CD14-positive monocyte (primary cell): ENCODE results near the gene CCN5. TPM values are rescaled to one million over a fixed set of nuclear protein-coding genes. Genes with fewer than 3 reads are reported as not detected.

Source experiments
- DNase-seq, 3 donors: peaks; one replicate each; pipeline ENCODE4 v3.0.0-alpha.2; 2011 to 2022
- H2AFZ ChIP-seq: 2 replicates; pipeline ENCODE4 v1.6.0; 2012; ENCODE audit warnings: mild to moderate bottlenecking, low read depth, low read length, inconsistent platforms; ENCODE audit not compliant: insufficient read depth, poor library complexity, severe bottlenecking
- H3K27ac ChIP-seq, 2 donors: 1 replicate in 1 of 2; 2 replicates in 1 of 2; pipeline ENCODE4 v1.5.1; 2012 to 2013; ENCODE audit warnings: low read length in 2 of 2, control low read depth in 1 of 2, inconsistent platforms in 1 of 2, low read depth in 1 of 2, mild to moderate bottlenecking in 1 of 2
- H3K27me3 ChIP-seq, 2 donors: one replicate each; pipeline versions ENCODE4 v1.6.0 to v1.6.1; 2011 to 2013; ENCODE audit warnings: low read length in 2 of 2; ENCODE audit not compliant: control insufficient read depth in 2 of 2, insufficient read depth in 2 of 2
- H3K36me3 ChIP-seq, 2 donors: replicated peaks in 1 of 2; 1 replicate in 1 of 2; 2 replicates in 1 of 2; pipeline versions ENCODE4 v1.5.1 to v1.6.1; 2012 to 2013; ENCODE audit warnings: low read length in 2 of 2, control low read depth in 1 of 2, inconsistent platforms in 1 of 2, mild to moderate bottlenecking in 1 of 2; ENCODE audit not compliant: insufficient read depth in 2 of 2, control insufficient read depth in 1 of 2
- H3K4me1 ChIP-seq, 2 donors: 1 replicate in 1 of 2; 2 replicates in 1 of 2; pipeline versions ENCODE4 v1.5.1 to v1.6.1; 2012 to 2013; ENCODE audit warnings: low read length in 2 of 2, control low read depth in 1 of 2, inconsistent platforms in 1 of 2, mild to moderate bottlenecking in 1 of 2, moderate library complexity in 1 of 2; ENCODE audit not compliant: insufficient read depth in 2 of 2, control insufficient read depth in 1 of 2
- H3K4me2 ChIP-seq: replicated peaks from 2 replicates; pipeline ENCODE3; 2012; ENCODE audit warnings: low read length, moderate library complexity, mild to moderate bottlenecking; ENCODE audit not compliant: poor library complexity, severe bottlenecking; ENCODE audit errors: extremely low read depth
- H3K4me3 ChIP-seq, 3 experiments: fragments of 200-600 bp in 1 of 3; sonication (generic) in 1 of 3; replicated peaks in 1 of 3; 1 replicate in 2 of 3; 2 replicates in 1 of 3; pipeline ENCODE4 v1.5.1; 2011 to 2013; ENCODE audit warnings: low read length in 3 of 3, mild to moderate bottlenecking in 3 of 3, control low read depth in 2 of 3, low read depth in 2 of 3, inconsistent platforms in 1 of 3, moderate library complexity in 1 of 3
- H3K79me2 ChIP-seq: 2 replicates; pipeline ENCODE4 v1.6.0; 2012; ENCODE audit warnings: mild to moderate bottlenecking, control low read depth, inconsistent platforms, low read length, moderate library complexity; ENCODE audit not compliant: insufficient read depth
- H3K9ac ChIP-seq: 2 replicates; pipeline ENCODE4 v1.6.0; 2017; ENCODE audit warnings: low read length, mild to moderate bottlenecking; ENCODE audit not compliant: insufficient read depth, poor library complexity, severe bottlenecking
- H3K9me3 ChIP-seq, 2 donors: replicated peaks in 1 of 2; 1 replicate in 1 of 2; 2 replicates in 1 of 2; pipeline versions ENCODE4 v1.5.1 to v1.6.1; 2012 to 2013; ENCODE audit warnings: low read length in 2 of 2, control low read depth in 1 of 2; ENCODE audit not compliant: control insufficient read depth in 1 of 2, insufficient read depth in 1 of 2
- H4K20me1 ChIP-seq: 2 replicates; pipeline ENCODE4 v1.6.0; 2012; ENCODE audit warnings: mild to moderate bottlenecking, low read length, control low read depth, moderate library complexity; ENCODE audit not compliant: insufficient read depth
- H3K27ac Mint-ChIP-seq, 7 donors: one replicate each; pipeline ENCODE4 v1.8.0; 2020; ENCODE audit warnings: mild to moderate bottlenecking in 7 of 7, mixed read lengths in 7 of 7, moderate library complexity in 6 of 7, inconsistent platforms in 2 of 7
- H3K27me3 Mint-ChIP-seq, 3 donors: one replicate each; pipeline ENCODE4 v1.8.0; 2021 to 2022; ENCODE audit warnings: low read depth in 3 of 3, mild to moderate bottlenecking in 3 of 3, mixed read lengths in 3 of 3, moderate library complexity in 3 of 3, inconsistent platforms in 1 of 3
- H3K36me3 Mint-ChIP-seq, 2 donors: one replicate each; pipeline ENCODE4 v1.8.0; 2020; ENCODE audit warnings: mixed read lengths in 2 of 2, inconsistent platforms in 1 of 2, mild to moderate bottlenecking in 1 of 2
- H3K4me1 Mint-ChIP-seq: one replicate; pipeline ENCODE4 v1.8.0; 2020; ENCODE audit warnings: mild to moderate bottlenecking, mixed read lengths
- H3K4me3 Mint-ChIP-seq, 2 donors: one replicate each; pipeline ENCODE4 v1.8.0; 2020; ENCODE audit warnings: mild to moderate bottlenecking in 2 of 2, mixed read lengths in 2 of 2, moderate library complexity in 1 of 2
- H3K9me3 Mint-ChIP-seq, 7 donors: one replicate each; pipeline ENCODE4 v1.8.0; 2020 to 2022; ENCODE audit warnings: mixed read lengths in 7 of 7, mild to moderate bottlenecking in 6 of 7, moderate library complexity in 6 of 7, inconsistent platforms in 2 of 7
- WGBS: methylation state at CpG from one replicate; pipeline ENCODE4 v1.1.5; 2013; ENCODE audit warnings: missing lambda C conversion rate; ENCODE audit not compliant: insufficient coverage; 5-methylcytosine and 5-hydroxymethylcytosine counted together
- intact Hi-C, 2 donors: fragments of 100-400 bp; cut with micrococcal nuclease; formaldehyde crosslinking; loops; one replicate each; pipeline versions ENCODE4 v1.15.0 to v1.15.1; 2023
- polyA plus RNA-seq, 3 donors: library from polyadenylated mRNA; depleted of rRNA in 1 of 3; unstranded in 2 of 3; stranded (reverse) in 1 of 3; fragments of 300-500 nt in 2 of 3; fragments of >200 nt in 1 of 3; fragmentation: Illumina TruSeq in 2 of 3; gene quantifications; 1 replicate in 2 of 3; 2 replicates in 1 of 3; pipeline ENCODE4 v1.2.3, GENCODE V29; 2012 to 2021
- TF ChIP-seq, protein P1 (sequence below): fragments of 200-600 bp; IDR thresholded peaks from one replicate; pipeline ENCODE4 v1.8.0; 2022; ENCODE audit warnings: antibody characterized with exemption, mild to moderate bottlenecking

The CCN5 gene
- polyA plus RNA-seq, 3 donors = not detected

- intact Hi-C loops = no loop called here
- H3K27me3 Mint-ChIP-seq = peaks cover 0 to 5% (median 1%) of the 10 kb centered on the region in 3 donors
- H3K9me3 ChIP-seq = no peaks in the 10 kb centered on the region
- no peaks in the 10 kb centered on the region for H3K36me3 ChIP-seq
- peaks cover 5% of the 10 kb centered on the region for H3K4me1 Mint-ChIP-seq
- peaks cover 4 to 5% of the 10 kb centered on the region in 2 donors for H3K4me1 ChIP-seq
- no peak overlapping the region for H3K9ac ChIP-seq
- TF ChIP-seq, protein P1, sequence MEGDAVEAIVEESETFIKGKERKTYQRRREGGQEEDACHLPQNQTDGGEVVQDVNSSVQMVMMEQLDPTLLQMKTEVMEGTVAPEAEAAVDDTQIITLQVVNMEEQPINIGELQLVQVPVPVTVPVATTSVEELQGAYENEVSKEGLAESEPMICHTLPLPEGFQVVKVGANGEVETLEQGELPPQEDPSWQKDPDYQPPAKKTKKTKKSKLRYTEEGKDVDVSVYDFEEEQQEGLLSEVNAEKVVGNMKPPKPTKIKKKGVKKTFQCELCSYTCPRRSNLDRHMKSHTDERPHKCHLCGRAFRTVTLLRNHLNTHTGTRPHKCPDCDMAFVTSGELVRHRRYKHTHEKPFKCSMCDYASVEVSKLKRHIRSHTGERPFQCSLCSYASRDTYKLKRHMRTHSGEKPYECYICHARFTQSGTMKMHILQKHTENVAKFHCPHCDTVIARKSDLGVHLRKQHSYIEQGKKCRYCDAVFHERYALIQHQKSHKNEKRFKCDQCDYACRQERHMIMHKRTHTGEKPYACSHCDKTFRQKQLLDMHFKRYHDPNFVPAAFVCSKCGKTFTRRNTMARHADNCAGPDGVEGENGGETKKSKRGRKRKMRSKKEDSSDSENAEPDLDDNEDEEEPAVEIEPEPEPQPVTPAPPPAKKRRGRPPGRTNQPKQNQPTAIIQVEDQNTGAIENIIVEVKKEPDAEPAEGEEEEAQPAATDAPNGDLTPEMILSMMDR = no peak
- H3K4me3 Mint-ChIP-seq = no peak overlapping the region
- 94% methylated on average over 6 of the region's 9 CpGs for WGBS
- no peak overlapping the region for H2AFZ ChIP-seq
- H3K36me3 Mint-ChIP-seq = no peaks in the 10 kb centered on the region
- H3K27ac ChIP-seq = no peak overlapping the region
- H3K79me2 ChIP-seq = no peaks in the 10 kb centered on the region
- no peak for DNase-seq
- H3K27ac Mint-ChIP-seq = no peak overlapping the region
- no peaks in the 10 kb centered on the region for H3K9me3 Mint-ChIP-seq
- H4K20me1 ChIP-seq = no peaks in the 10 kb centered on the region
- no peaks in the 10 kb centered on the region for H3K27me3 ChIP-seq
- H3K4me2 ChIP-seq = no peak overlapping the region
- H3K4me3 ChIP-seq = no peak overlapping the region
Observed at GRCh38 chr20:44709797-44710196, 5.4 kb upstream of the CCN5 start.

DNA sequence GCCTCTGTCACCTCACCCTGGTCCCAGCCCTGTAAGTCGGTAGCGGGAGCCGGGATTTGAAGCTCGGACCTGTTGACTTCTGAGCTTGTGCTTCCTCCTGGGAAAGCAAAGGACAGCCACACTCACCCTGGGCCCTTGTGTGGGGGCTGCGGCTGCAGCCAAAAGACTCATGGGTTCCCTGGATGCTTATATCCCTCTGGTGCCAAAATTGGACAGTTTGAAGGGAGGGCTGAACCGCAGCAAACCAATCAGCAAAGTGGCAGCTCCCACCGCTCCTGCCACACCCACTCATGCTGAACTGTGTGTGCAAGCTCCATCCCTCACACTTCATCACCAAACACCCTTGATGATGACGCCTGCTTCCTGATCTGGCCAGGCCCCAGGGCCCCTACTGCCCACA lies 3.9 kb upstream of the CCN5 start:
- Histone ChIP-seq H3K4me1 (peaks cover 5 to 7% of the 10 kb centered on the region in 2 donors), H3K27me3 (no peaks in the 10 kb centered on the region), H3K27ac (no peak overlapping the region), H3K4me3 (no peak overlapping the region), H3K79me2 (no peaks in the 10 kb centered on the region), H3K9me3 (no peaks in the 10 kb centered on the region), H3K9ac (no peak overlapping the region), H3K4me2 (no peak overlapping the region), H2AFZ (no peak overlapping the region), H3K36me3 (no peaks in the 10 kb centered on the region), H4K20me1 (no peaks in the 10 kb centered on the region)
- WGBS = 95% methylated on average over 8 of the region's 8 CpGs
- Mint-ChIP-seq H3K4me1 (peaks cover 8% of the 10 kb centered on the region), H3K4me3 (no peak overlapping the region), H3K27ac (no peak overlapping the region), H3K36me3 (no peaks in the 10 kb centered on the region), H3K27me3 (peaks cover 0 to 5% (median 4%) of the 10 kb centered on the region in 3 donors), H3K9me3 (no peaks in the 10 kb centered on the region)
- DNase-seq = no peak
- TF ChIP-seq, protein P1 = no peak
- intact Hi-C loops = no loop called here
